PC-3 (cell line): ENCODE measurements around the gene SCT.

Source experiments
- EZH2 ChIP-seq: fragments of 300-600 bp; sonication (generic); IDR thresholded peaks from one replicate; pipeline ENCODE4 v1.6.1; 2017; ENCODE audit warnings: antibody characterized with exemption, mild to moderate bottlenecking, low read length; ENCODE audit not compliant: unreplicated experiment
- EZH2phosphoT487 ChIP-seq: fragments of 300-600 bp; sonication (generic); IDR thresholded peaks from 2 replicates; pipeline ENCODE4 v1.6.1; 2018; ENCODE audit warnings: mild to moderate bottlenecking, antibody characterized with exemption, low read length, borderline replicate concordance
- TF ChIP-seq, protein P1 (sequence below): fragments of 300-600 bp; sonication (generic); conservative IDR thresholded peaks from 2 replicates; pipeline ENCODE4 v1.5.1; 2017; ENCODE audit warnings: antibody characterized with exemption, low read depth, mild to moderate bottlenecking, low read length

DNA sequence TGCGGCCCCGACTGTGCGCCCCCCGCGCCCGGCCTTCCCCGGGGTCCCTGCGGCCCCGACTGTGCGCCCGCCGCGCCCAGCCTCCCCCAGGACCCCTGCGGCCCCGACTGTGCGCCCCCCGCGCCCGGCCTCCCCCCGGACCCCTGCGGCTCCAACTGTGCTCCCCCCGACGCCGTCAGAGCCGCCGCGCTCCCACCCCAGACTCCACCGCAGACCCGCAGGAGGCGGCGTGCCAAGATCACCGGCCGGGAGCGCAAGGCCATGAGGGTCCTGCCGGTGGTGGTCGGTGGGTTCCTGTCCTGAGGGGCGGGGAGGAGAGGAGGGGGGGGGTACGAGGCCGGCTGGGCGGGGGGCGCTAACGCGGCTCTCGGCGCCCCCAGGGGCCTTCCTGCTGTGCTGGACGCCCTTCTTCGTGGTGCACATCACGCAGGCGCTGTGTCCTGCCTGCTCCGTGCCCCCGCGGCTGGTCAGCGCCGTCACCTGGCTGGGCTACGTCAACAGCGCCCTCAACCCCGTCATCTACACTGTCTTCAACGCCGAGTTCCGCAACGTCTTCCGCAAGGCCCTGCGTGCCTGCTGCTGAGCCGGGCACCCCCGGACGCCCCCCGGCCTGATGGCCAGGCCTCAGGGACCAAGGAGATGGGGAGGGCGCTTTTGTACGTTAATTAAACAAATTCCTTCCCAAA is 13.2 kb upstream of the SCT start:
- TF ChIP-seq, protein P1, sequence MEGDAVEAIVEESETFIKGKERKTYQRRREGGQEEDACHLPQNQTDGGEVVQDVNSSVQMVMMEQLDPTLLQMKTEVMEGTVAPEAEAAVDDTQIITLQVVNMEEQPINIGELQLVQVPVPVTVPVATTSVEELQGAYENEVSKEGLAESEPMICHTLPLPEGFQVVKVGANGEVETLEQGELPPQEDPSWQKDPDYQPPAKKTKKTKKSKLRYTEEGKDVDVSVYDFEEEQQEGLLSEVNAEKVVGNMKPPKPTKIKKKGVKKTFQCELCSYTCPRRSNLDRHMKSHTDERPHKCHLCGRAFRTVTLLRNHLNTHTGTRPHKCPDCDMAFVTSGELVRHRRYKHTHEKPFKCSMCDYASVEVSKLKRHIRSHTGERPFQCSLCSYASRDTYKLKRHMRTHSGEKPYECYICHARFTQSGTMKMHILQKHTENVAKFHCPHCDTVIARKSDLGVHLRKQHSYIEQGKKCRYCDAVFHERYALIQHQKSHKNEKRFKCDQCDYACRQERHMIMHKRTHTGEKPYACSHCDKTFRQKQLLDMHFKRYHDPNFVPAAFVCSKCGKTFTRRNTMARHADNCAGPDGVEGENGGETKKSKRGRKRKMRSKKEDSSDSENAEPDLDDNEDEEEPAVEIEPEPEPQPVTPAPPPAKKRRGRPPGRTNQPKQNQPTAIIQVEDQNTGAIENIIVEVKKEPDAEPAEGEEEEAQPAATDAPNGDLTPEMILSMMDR: no peak
- no peak for TF ChIP-seq EZH2
- no peak for TF ChIP-seq EZH2phosphoT487
